Mucosa of gallbladder (tissue), 1 donor: ENCODE results near the gene PAEP. TPM values are rescaled to one million over a fixed set of nuclear protein-coding genes. Genes with fewer than 3 reads are reported as not detected.

Source experiments
- DNase-seq: peaks from one replicate; pipeline ENCODE4 v3.0.0-alpha.2; 2020; ENCODE audit warnings: low spot score
- total RNA-seq: library from RNA; stranded (reverse); gene quantifications from one replicate; pipeline ENCODE4 v1.2.1, GENCODE V29; 2021
- donor health status: DM: no; HTN: no; CAD: no.

PAEP gene
- total RNA-seq, 1 donor from 2014 or later, result not detected

GRCh38 chr9:135600296-135600817 lies 38.8 kb downstream of the PAEP start:
- no peak for DNase-seq

GRCh38 chr9:135601988-135602387 lies 40.4 kb downstream of the PAEP start:
- no peak for DNase-seq

- DNase-seq, result no peak
These were observed 41.4 kb downstream of the PAEP start for GRCh38 chr9:135602789-135603481.

- no peak for DNase-seq
These were observed 43.1 kb downstream of the PAEP start for GRCh38 chr9:135604437-135605237.

- DNase-seq, result peak; percentile 7
These were observed 43.8 kb downstream of the PAEP start for GRCh38 chr9:135605238-135605781.

GRCh38 chr9:135606885-135607259 lies 45.3 kb downstream of the PAEP start:
- DNase-seq, result peak; percentile 1

- DNase-seq, result peak; percentile 6
These were observed 46.1 kb downstream of the PAEP start for GRCh38 chr9:135607401-135608293.

GRCh38 chr9:135608294-135608998 lies 46.9 kb downstream of the PAEP start:
- DNase-seq, result peak; percentile 7

- peak; percentile 6 for DNase-seq
These were observed 47.4 kb downstream of the PAEP start for GRCh38 chr9:135608999-135609317.

- DNase-seq, result peak; percentile 4
These were observed 47.9 kb downstream of the PAEP start for GRCh38 chr9:135609366-135609955.

- DNase-seq, result peak; percentile 6
These were observed 49.0 kb downstream of the PAEP start for GRCh38 chr9:135610290-135611141.

- peak; percentile 3 for DNase-seq
These were observed 49.8 kb downstream of the PAEP start for GRCh38 chr9:135611142-135611874.

GRCh38 chr9:135611875-135612209 lies 50.3 kb downstream of the PAEP start:
- no peak for DNase-seq

GRCh38 chr9:135612437-135612836 lies 50.9 kb downstream of the PAEP start:
- DNase-seq, result no peak

GRCh38 chr9:135612981-135613910 lies 51.7 kb downstream of the PAEP start:
- no peak for DNase-seq

GRCh38 chr9:135613946-135614805 lies 52.6 kb downstream of the PAEP start:
- no peak for DNase-seq
